IMR-90 (cell line): ENCODE results near the gene ELAC1. TPM values are rescaled to one million over a fixed set of nuclear protein-coding genes. Genes with fewer than 3 reads are reported as not detected.

Source experiments
- ATAC-seq: fragments of 200-7000 bp; cut with Tn5 transposase; 2 replicates; pipeline ENCODE4 v1.9.1; 2020; ENCODE audit warnings: low read depth, mild to moderate bottlenecking, moderate library complexity
- BruUV-seq: library from RNA; stranded (reverse); fragments of 400-500 nt; replicated peaks from 2 replicates; lab custom pipeline; 2021; lab: Mats Ljungman, UMichigan
- CTCF ChIA-PET: fragments of 300-600 bp; formaldehyde crosslinking; extraction: SDS; loops from one replicate; lab custom pipeline; 2021; ENCODE audit warnings: antibody characterized with exemption; lab: Yijun Ruan, JAX
- POLR2A ChIA-PET: fragments of 300-600 bp; sonication (Branson Sonifier 250); formaldehyde crosslinking; loops from one replicate; lab custom pipeline; 2022; ENCODE audit warnings: antibody characterized with exemption; ENCODE audit not compliant: unreplicated experiment; lab: Charles Lee
- DNase-seq: peaks from one replicate; pipeline ENCODE4 v3.0.0; 2013
- H2AFZ ChIP-seq: replicated peaks from 2 replicates; pipeline ENCODE3; 2013; ENCODE audit warnings: low read length, mild to moderate bottlenecking; ENCODE audit not compliant: poor library complexity
- H2AK5ac ChIP-seq: 2 replicates; pipeline ENCODE4 v1.6.1; 2013; ENCODE audit warnings: low read depth, low read length, inconsistent platforms
- H2AK9ac ChIP-seq: replicated peaks from 2 replicates; pipeline ENCODE3; 2013; ENCODE audit warnings: mild to moderate bottlenecking, low read depth, low read length, moderate library complexity; ENCODE audit not compliant: poor library complexity
- H2BK120ac ChIP-seq: 2 replicates; pipeline ENCODE4 v1.6.1; 2013; ENCODE audit warnings: low read depth, low read length, inconsistent platforms
- H2BK15ac ChIP-seq: 3 replicates; pipeline ENCODE4 v1.6.1; 2013; ENCODE audit warnings: low read depth, low read length, inconsistent platforms
- H2BK20ac ChIP-seq: 2 replicates; pipeline ENCODE4 v1.6.1; 2013; ENCODE audit warnings: low read depth, mild to moderate bottlenecking, inconsistent platforms, low read length, moderate library complexity
- H2BK5ac ChIP-seq: 2 replicates; pipeline ENCODE4 v1.6.1; 2013; ENCODE audit warnings: mild to moderate bottlenecking, low read depth, low read length, inconsistent platforms; ENCODE audit not compliant: poor library complexity, severe bottlenecking
- H3K14ac ChIP-seq: replicated peaks from 2 replicates; pipeline ENCODE4 v1.6.1; 2013; ENCODE audit warnings: low read depth, low read length, inconsistent platforms
- H3K18ac ChIP-seq: 2 replicates; pipeline ENCODE4 v1.6.1; 2013; ENCODE audit warnings: low read depth, low read length, control low read depth
- H3K23ac ChIP-seq: 2 replicates; pipeline ENCODE4 v1.6.1; 2013; ENCODE audit warnings: low read depth, low read length, inconsistent platforms
- H3K27ac ChIP-seq: 2 replicates; pipeline ENCODE4 v1.5.1; 2013; ENCODE audit warnings: mild to moderate bottlenecking, control low read depth, low read length; ENCODE audit not compliant: insufficient read depth
- H3K27me3 ChIP-seq: 2 replicates; pipeline ENCODE4 v1.6.1; 2013; ENCODE audit warnings: low read length; ENCODE audit not compliant: control insufficient read depth, insufficient read depth
- H3K36me3 ChIP-seq: 2 replicates; pipeline ENCODE4 v1.6.1; 2013; ENCODE audit warnings: low read length, mixed read lengths; ENCODE audit not compliant: control insufficient read depth, insufficient read depth
- H3K4ac ChIP-seq: 2 replicates; pipeline ENCODE4 v1.6.1; 2013; ENCODE audit warnings: low read depth, low read length, inconsistent platforms
- H3K4me1 ChIP-seq: 2 replicates; pipeline ENCODE4 v1.6.1; 2013; ENCODE audit warnings: low read length, mixed read lengths; ENCODE audit not compliant: control insufficient read depth, insufficient read depth
- H3K4me2 ChIP-seq: 2 replicates; pipeline ENCODE4 v1.6.1; 2013; ENCODE audit warnings: low read depth, mild to moderate bottlenecking, control low read depth, low read length, moderate library complexity
- H3K4me3 ChIP-seq: 2 replicates; pipeline ENCODE4 v1.5.1; 2013; ENCODE audit warnings: low read depth, mild to moderate bottlenecking, control low read depth, low read length, moderate library complexity; ENCODE audit not compliant: insufficient read depth
- H3K56ac ChIP-seq: 2 replicates; pipeline ENCODE4 v1.6.1; 2013; ENCODE audit warnings: low read length, inconsistent platforms; ENCODE audit not compliant: insufficient read depth; ENCODE audit errors: extremely low read depth
- H3K79me1 ChIP-seq, 2 experiments: 2 replicates each; pipeline ENCODE4 v1.6.1; 2013; ENCODE audit warnings: low read length in 2 of 2, inconsistent platforms in 1 of 2, low read depth in 1 of 2
- H3K9ac ChIP-seq: 2 replicates; pipeline ENCODE4 v1.6.1; 2013; ENCODE audit warnings: low read depth, low read length, control low read depth
- H3K9me1 ChIP-seq: 2 replicates; pipeline ENCODE4 v1.6.1; 2013; ENCODE audit warnings: low read length, inconsistent platforms; ENCODE audit not compliant: insufficient read depth
- H3K9me3 ChIP-seq: 2 replicates; pipeline ENCODE4 v1.6.1; 2013; ENCODE audit warnings: low read length; ENCODE audit not compliant: control insufficient read depth, insufficient read depth
- H4K20me1 ChIP-seq: 2 replicates; pipeline ENCODE4 v1.6.1; 2013; ENCODE audit warnings: low read length, inconsistent platforms; ENCODE audit not compliant: insufficient read depth
- H4K5ac ChIP-seq: 2 replicates; pipeline ENCODE4 v1.6.1; 2013; ENCODE audit warnings: mild to moderate bottlenecking, low read depth, low read length, control low read depth
- H4K8ac ChIP-seq, 2 experiments: 2 replicates each; pipeline ENCODE4 v1.6.1; 2013; ENCODE audit warnings: low read depth in 2 of 2, low read length in 2 of 2, control low read depth in 1 of 2, inconsistent platforms in 1 of 2
- H4K91ac ChIP-seq: 2 replicates; pipeline ENCODE4 v1.6.1; 2013; ENCODE audit warnings: low read depth, low read length, inconsistent platforms; ENCODE audit not compliant: insufficient read depth
- RCOR1 ChIP-seq: IDR thresholded peaks from 2 replicates; pipeline ENCODE4 v1.6.1; 2012; ENCODE audit warnings: mild to moderate bottlenecking, low read length, improper control_type of control experiment; ENCODE audit not compliant: insufficient replicate concordance
- WGBS, 2 experiments: methylation state at CpG; one replicate each; pipeline versions ENCODE4 v1.1.5 to v1.1.7; 2013; ENCODE audit warnings: missing lambda C conversion rate in 2 of 2; ENCODE audit not compliant: insufficient read length in 1 of 2; ENCODE audit errors: extremely low coverage in 2 of 2; 5-methylcytosine and 5-hydroxymethylcytosine counted together
- dilution Hi-C: fragments of 300-500 bp; cut with HindIII; formaldehyde crosslinking; loops from one replicate; pipeline ENCODE4 v1.14.3; 2018; ENCODE audit warnings: low sequenced_read_pairs; ENCODE audit not compliant: unreplicated experiment
- in situ Hi-C: fragments of 300-500 bp; cut with MboI; formaldehyde crosslinking; loops from 3 replicates; pipeline ENCODE4 v1.14.3; 2019; ENCODE audit warnings: low sequenced_read_pairs, inconsistent platforms, mixed read lengths
- intact Hi-C: fragments of 100-400 bp; cut with micrococcal nuclease; formaldehyde crosslinking; loops from 2 replicates; pipeline ENCODE4 v1.10.0; 2022
- polyA plus RNA-seq, 3 experiments: library from polyadenylated mRNA; depleted of rRNA; stranded (reverse); fragments of >200 nt; gene quantifications; 2 replicates each; pipeline ENCODE4 v1.2.3, GENCODE V29; 2012; ENCODE audit warnings: low replicate concordance in 1 of 3
- total RNA-seq: library from RNA; depleted of rRNA; stranded (reverse); fragments of >200 nt; gene quantifications from 2 replicates; pipeline ENCODE4 v1.2.3, GENCODE V29; 2012
- TF ChIP-seq, protein P1 (sequence below): fragments of 150-350 bp; IDR thresholded peaks from 2 replicates; pipeline ENCODE4 v1.6.1; 2017; ENCODE audit warnings: mild to moderate bottlenecking, antibody characterized with exemption, low read length, low read depth

Gene ELAC1
- total and polyA plus RNA-seq, 2 of the 4 experiments (the other 2 are of a cell fraction), result 5.2 to 8.4 TPM

GRCh38 chr18:50989711-50990110 is 21.9 kb downstream of the ELAC1 start:
- TF ChIP-seq RCOR1, result no peak
- TF ChIP-seq, protein P1, sequence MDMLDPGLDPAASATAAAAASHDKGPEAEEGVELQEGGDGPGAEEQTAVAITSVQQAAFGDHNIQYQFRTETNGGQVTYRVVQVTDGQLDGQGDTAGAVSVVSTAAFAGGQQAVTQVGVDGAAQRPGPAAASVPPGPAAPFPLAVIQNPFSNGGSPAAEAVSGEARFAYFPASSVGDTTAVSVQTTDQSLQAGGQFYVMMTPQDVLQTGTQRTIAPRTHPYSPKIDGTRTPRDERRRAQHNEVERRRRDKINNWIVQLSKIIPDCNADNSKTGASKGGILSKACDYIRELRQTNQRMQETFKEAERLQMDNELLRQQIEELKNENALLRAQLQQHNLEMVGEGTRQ, result no peak
- no TSS peak for BruUV-seq
- Histone ChIP-seq H3K27ac (no peak overlapping the region), H2AK5ac (no peak overlapping the region), H3K4me2 (no peak overlapping the region), H3K18ac (no peak overlapping the region), H3K4ac (no peak overlapping the region), H2BK5ac (no peak overlapping the region), H3K36me3 (0 out of 2 replicates have a peak, but pooled peaks cover 4% of the 10 kb centered on the region), H2BK20ac (no peak overlapping the region), H4K20me1 (0 out of 2 replicates have a peak, but pooled peaks cover 3% of the 10 kb centered on the region), H2AK9ac (no peak overlapping the region), H4K91ac (no peak overlapping the region), H3K56ac (no peak overlapping the region), H3K4me3 (no peak overlapping the region), H3K23ac (no peak overlapping the region), H4K5ac (no peak overlapping the region), H2AFZ (no peak overlapping the region), H3K9me3 (no peaks in the 10 kb centered on the region), H2BK120ac (no peak overlapping the region), H3K79me1 (peaks cover 0 to 6% of the 10 kb centered on the region in 2 experiments; a peak in 2 of 4 replicates), H3K9ac (no peak overlapping the region), H4K8ac (no peak overlapping the region), H3K14ac (no peak overlapping the region), H3K4me1 (peaks cover 10% of the 10 kb centered on the region), H3K9me1 (peaks cover 6% of the 10 kb centered on the region), H3K27me3 (no peaks in the 10 kb centered on the region), H2BK15ac (no peak overlapping the region)
- DNase-seq (no peak), ATAC-seq (no peak)
- POLR2A ChIA-PET, result no interaction called here
- dilution Hi-C loops (no loop called here), intact Hi-C loops (no loop called here), in situ Hi-C loops (no loop called here)
- CTCF ChIA-PET, result no interaction called here
- no CpG with 5 or more reads among the region's 3 CpGs for WGBS, 2 experiments
